HT1080 (cell line): ENCODE results near the gene RIMOC1. TPM values are rescaled to one million over a fixed set of nuclear protein-coding genes. Genes with fewer than 3 reads are reported as not detected.
"Not testable (repeated sequence)": the region's sequence is repeated elsewhere in the genome, so short reads cannot be mapped to it uniquely, and the experiment has no call there.

Experiments used
- DNase-seq: peaks from one replicate; pipeline ENCODE4 v3.0.0-alpha.2; 2015; ENCODE audit warnings: low read depth
- total RNA-seq: library from RNA; depleted of rRNA; stranded (reverse); fragments of >200 nt; shearing (Covaris generic); gene quantifications from 2 replicates; pipeline ENCODE4 v1.2.3, GENCODE V29; 2014

The RIMOC1 gene
- total RNA-seq, 1 experiment from 2014 or later: 12.4 TPM

GRCh38 chr5:41885286-41885685 is 18.9 kb upstream of the RIMOC1 start:
- no peak for DNase-seq

- no peak for DNase-seq
These were observed 13.0 kb upstream of the RIMOC1 start for GRCh38 chr5:41891066-41891707.

GRCh38 chr5:41892031-41892430 is 12.1 kb upstream of the RIMOC1 start:
- no peak for DNase-seq

GRCh38 chr5:41893074-41893851 is 10.9 kb upstream of the RIMOC1 start:
- no peak for DNase-seq

- DNase-seq: no peak
These were observed 7.9 kb upstream of the RIMOC1 start for GRCh38 chr5:41896230-41896629.

- DNase-seq: no peak
These were observed 707 bp upstream of the RIMOC1 start for GRCh38 chr5:41903382-41903891.

- DNase-seq: no peak
These were observed 2.0 kb downstream of the RIMOC1 start for GRCh38 chr5:41906151-41906550.

GRCh38 chr5:41908374-41909079 is 4.4 kb downstream of the RIMOC1 start:
- DNase-seq: peak; percentile 61

GRCh38 chr5:41918105-41918504 is 14.0 kb downstream of the RIMOC1 start:
- DNase-seq: no peak

GRCh38 chr5:41921166-41921565 is 17.0 kb downstream of the RIMOC1 start:
- DNase-seq: no peak

- DNase-seq: peak; percentile 54
These were observed 17.7 kb downstream of the RIMOC1 start for GRCh38 chr5:41921874-41922273.

- DNase-seq: no peak
These were observed 20.4 kb downstream of the RIMOC1 start for GRCh38 chr5:41924526-41924871.

GRCh38 chr5:41924872-41925554 is 20.9 kb downstream of the RIMOC1 start, which contains the start of gene FBXO4:
TSS of gene FBXO4 (plus strand) at chr5:41925281. CDS start at chr5:41925310, 29 bp downstream.
- DNase-seq: peak; percentile 77

- peak; percentile 42 for DNase-seq
These were observed 21.4 kb downstream of the RIMOC1 start for GRCh38 chr5:41925555-41925951.

- DNase-seq: no peak
These were observed 23.5 kb downstream of the RIMOC1 start for GRCh38 chr5:41927604-41928003.

GRCh38 chr5:41929035-41929434 is 24.9 kb downstream of the RIMOC1 start:
- no peak for DNase-seq

- no peak for DNase-seq
These were observed 28.6 kb downstream of the RIMOC1 start for GRCh38 chr5:41932770-41933169.

- DNase-seq: no peak
These were observed 31.4 kb downstream of the RIMOC1 start for GRCh38 chr5:41935544-41935943.

GRCh38 chr5:41940641-41941040 is 36.5 kb downstream of the RIMOC1 start:
- no peak for DNase-seq

- not testable (repeated sequence) for DNase-seq
These were observed 41.3 kb downstream of the RIMOC1 start for GRCh38 chr5:41945332-41945955.

- DNase-seq: no peak
These were observed 47.1 kb downstream of the RIMOC1 start for GRCh38 chr5:41951224-41951623.
